ENCODE measurements around the gene ELOVL6.

ELOVL6 gene

DNA sequence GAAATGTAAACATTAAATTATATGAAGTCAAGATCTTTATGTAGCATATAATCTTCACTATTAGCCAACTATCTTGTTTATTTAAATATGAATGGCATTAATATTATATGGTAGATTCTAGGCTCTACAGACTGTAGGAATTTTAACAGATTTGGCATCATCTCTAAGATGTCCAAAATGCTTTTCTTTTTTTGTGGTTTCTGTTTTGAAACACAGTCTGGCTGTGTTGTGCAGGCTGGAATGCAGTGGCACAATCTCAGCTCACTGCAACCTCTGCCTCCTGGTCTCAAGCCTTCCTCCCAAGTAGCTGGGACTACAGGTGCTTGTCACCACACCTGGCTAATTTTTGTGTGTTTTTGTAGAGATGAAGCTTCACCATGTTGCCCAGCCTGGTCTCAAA lies 76.2 kb downstream of the ELOVL6 start:
- H3K4me1 ChIP-seq (ENCODE audit: control insufficient read depth in 1 of 2, insufficient read depth in 2 of 2, low read length in 2 of 2): no peaks in the 10 kb centered on the region
- no peaks in the 10 kb centered on the region for H3K27me3 ChIP-seq (ENCODE audit: low read depth, low read length)
- H3K36me3 ChIP-seq (ENCODE audit: control insufficient read depth in 1 of 2, insufficient read depth in 2 of 2, low read length in 2 of 2): no peaks in the 10 kb centered on the region
- no peak overlapping the region for H3K4me3 ChIP-seq (ENCODE audit: low read depth in 1 of 2, low read length in 2 of 2)
- H3K27ac ChIP-seq (ENCODE audit: low read length): no peak overlapping the region
- H3K9me3 ChIP-seq (ENCODE audit: control insufficient read depth in 1 of 2, low read length in 2 of 2): no peaks in the 10 kb centered on the region

DNA sequence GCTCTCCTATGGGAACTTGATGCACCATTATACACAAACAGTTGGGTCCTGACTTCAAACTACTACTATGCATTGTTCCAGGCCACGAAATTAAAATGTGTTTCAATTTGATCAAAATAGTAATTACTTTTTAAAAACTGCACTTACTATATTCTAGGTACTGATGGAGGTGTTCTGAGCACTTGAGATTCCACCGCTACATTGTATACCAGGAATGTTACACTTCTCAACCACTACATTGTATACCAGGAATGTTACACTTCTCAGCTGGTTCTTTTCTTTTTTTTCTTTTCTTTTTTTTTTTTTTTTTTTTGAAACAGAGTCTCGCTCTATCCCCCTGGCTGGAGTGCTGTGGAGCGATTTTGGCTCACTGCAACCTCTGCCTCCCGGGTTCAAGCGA lies 77.9 kb downstream of the ELOVL6 start:
- no peak overlapping the region for H3K27ac ChIP-seq (ENCODE audit: low read length)
- H3K9me3 ChIP-seq (ENCODE audit: control insufficient read depth in 1 of 2, low read length in 2 of 2): no peaks in the 10 kb centered on the region
- H3K4me3 ChIP-seq (ENCODE audit: low read depth in 1 of 2, low read length in 2 of 2): no peak overlapping the region
- H3K27me3 ChIP-seq (ENCODE audit: low read depth, low read length): no peaks in the 10 kb centered on the region
- no peaks in the 10 kb centered on the region for H3K4me1 ChIP-seq (ENCODE audit: control insufficient read depth in 1 of 2, insufficient read depth in 2 of 2, low read length in 2 of 2)
- no peaks in the 10 kb centered on the region for H3K36me3 ChIP-seq (ENCODE audit: control insufficient read depth in 1 of 2, insufficient read depth in 2 of 2, low read length in 2 of 2)

DNA sequence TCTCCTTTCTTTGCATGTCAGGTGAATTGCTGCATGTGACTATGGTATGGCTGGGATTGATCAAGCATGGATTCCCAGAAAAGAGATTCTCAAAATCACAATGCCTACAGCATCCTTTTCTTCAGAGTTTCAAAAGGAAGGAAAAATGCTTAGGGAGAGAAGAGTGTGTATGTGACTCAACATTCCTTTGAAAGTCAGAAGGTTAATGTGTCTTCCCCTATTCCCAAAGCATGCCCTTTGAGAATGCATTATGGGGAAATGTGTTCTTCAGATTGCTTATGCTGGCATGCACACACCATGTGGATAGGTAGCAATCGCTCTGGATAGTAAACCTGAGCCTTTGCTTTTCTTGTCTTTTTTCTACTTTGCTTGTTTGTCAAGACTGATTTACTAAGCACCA lies 78.5 kb downstream of the ELOVL6 start:
- no peaks in the 10 kb centered on the region for H3K9me3 ChIP-seq (ENCODE audit: control insufficient read depth in 1 of 2, low read length in 2 of 2)
- no peak overlapping the region for H3K27ac ChIP-seq (ENCODE audit: low read length)
- no peak overlapping the region for H3K4me3 ChIP-seq (ENCODE audit: low read depth in 1 of 2, low read length in 2 of 2)
- no peaks in the 10 kb centered on the region for H3K36me3 ChIP-seq (ENCODE audit: control insufficient read depth in 1 of 2, insufficient read depth in 2 of 2, low read length in 2 of 2)
- H3K4me1 ChIP-seq (ENCODE audit: control insufficient read depth in 1 of 2, insufficient read depth in 2 of 2, low read length in 2 of 2): no peaks in the 10 kb centered on the region
- H3K27me3 ChIP-seq (ENCODE audit: low read depth, low read length): no peaks in the 10 kb centered on the region

DNA sequence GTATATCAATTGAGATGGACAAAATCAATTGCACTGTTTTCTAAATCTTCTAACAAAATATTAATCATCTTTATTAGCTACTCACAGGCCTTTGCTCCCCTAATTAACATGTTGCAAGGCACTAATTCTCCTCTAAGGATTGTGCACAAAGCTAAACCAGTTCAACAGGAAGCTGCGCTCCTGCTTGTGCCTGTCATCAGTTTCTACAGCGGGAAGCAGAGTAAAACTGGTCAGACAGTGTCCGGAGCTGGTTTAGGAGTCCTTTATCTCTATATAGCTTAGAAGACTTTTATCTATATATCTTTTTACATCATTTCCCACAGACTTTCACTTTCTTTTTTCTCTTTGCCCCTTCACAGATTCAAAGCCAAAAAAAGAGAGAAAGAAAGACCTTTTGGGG lies 79.1 kb downstream of the ELOVL6 start:
- Histone ChIP-seq H3K4me3 (ENCODE audit: low read depth in 1 of 2, low read length in 2 of 2) (no peak overlapping the region), H3K27me3 (ENCODE audit: low read depth, low read length) (no peaks in the 10 kb centered on the region), H3K36me3 (ENCODE audit: control insufficient read depth in 1 of 2, insufficient read depth in 2 of 2, low read length in 2 of 2) (no peaks in the 10 kb centered on the region), H3K9me3 (ENCODE audit: control insufficient read depth in 1 of 2, low read length in 2 of 2) (no peaks in the 10 kb centered on the region), H3K27ac (ENCODE audit: low read length) (no peak overlapping the region), H3K4me1 (ENCODE audit: control insufficient read depth in 1 of 2, insufficient read depth in 2 of 2, low read length in 2 of 2) (no peaks in the 10 kb centered on the region)

DNA sequence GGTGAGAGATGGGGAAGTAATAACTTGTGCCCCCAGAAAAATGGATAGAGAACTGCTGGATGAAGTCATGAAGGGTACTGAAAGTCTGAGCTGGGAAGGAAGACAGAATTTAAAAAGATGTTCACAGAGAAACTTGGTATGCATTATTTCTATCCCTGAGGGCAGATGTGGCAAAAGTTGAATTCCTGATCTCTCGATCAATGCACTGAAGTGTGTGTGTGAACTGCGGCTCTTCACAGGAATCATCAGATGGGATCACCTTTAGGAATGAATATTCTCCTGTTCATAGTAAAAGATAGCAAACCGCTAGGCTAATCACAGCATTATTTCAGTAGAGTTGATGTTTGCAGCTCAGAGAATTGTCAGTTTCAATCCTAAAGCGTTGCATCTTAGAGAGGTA lies 86.4 kb downstream of the ELOVL6 start:
- Histone ChIP-seq H3K4me1 (ENCODE audit: control insufficient read depth in 1 of 2, insufficient read depth in 2 of 2, low read length in 2 of 2) (no peaks in the 10 kb centered on the region), H3K27me3 (ENCODE audit: low read depth, low read length) (no peaks in the 10 kb centered on the region), H3K4me3 (ENCODE audit: low read depth in 1 of 2, low read length in 2 of 2) (no peak overlapping the region), H3K27ac (ENCODE audit: low read length) (no peak overlapping the region), H3K9me3 (ENCODE audit: control insufficient read depth in 1 of 2, low read length in 2 of 2) (no peaks in the 10 kb centered on the region), H3K36me3 (ENCODE audit: control insufficient read depth in 1 of 2, insufficient read depth in 2 of 2, low read length in 2 of 2) (no peaks in the 10 kb centered on the region)

DNA sequence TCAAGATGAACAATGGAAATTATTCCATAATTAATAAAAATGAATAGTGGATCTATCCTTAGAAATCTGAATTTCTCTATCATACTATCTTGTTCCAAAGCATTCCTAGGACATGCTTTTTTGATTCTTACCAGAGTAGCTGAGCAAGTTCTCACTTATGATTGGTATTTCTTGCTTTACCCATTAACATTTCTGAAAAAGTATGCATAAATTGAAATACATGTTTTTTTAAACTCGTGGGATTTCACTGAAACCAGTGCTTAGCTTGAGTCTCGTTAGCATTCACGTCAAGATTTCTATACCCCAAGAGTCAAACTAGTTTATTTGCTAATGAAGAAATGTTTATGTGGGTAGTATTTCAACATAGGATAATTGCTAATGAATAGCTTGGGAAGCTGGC lies 89.0 kb downstream of the ELOVL6 start:
- H3K9me3 ChIP-seq (ENCODE audit: control insufficient read depth in 1 of 2, low read length in 2 of 2): no peaks in the 10 kb centered on the region
- no peak overlapping the region for H3K4me3 ChIP-seq (ENCODE audit: low read depth in 1 of 2, low read length in 2 of 2)
- H3K4me1 ChIP-seq (ENCODE audit: control insufficient read depth in 1 of 2, insufficient read depth in 2 of 2, low read length in 2 of 2): no peaks in the 10 kb centered on the region
- H3K27me3 ChIP-seq (ENCODE audit: low read depth, low read length): no peaks in the 10 kb centered on the region
- H3K36me3 ChIP-seq (ENCODE audit: control insufficient read depth in 1 of 2, insufficient read depth in 2 of 2, low read length in 2 of 2): no peaks in the 10 kb centered on the region
- no peak overlapping the region for H3K27ac ChIP-seq (ENCODE audit: low read length)

DNA sequence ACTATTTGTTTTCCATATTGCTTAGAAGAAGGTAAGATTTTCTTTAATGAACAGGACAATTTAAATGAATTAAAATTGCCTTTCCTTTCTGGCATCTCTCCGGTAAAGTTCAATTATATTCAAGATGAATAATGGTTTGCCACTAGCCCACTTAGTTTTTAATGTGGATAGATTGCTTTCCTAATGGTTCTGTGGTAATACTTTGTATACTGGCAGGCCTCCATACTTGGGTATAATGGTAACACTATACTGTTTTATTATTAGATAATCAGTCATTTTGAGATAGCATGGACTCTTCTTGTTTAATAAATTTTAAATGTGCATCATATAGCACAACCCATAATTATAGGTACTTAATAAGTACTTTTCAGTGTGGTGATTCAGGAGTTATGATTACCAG lies 89.5 kb downstream of the ELOVL6 start:
- Histone ChIP-seq H3K4me1 (ENCODE audit: control insufficient read depth in 1 of 2, insufficient read depth in 2 of 2, low read length in 2 of 2) (no peaks in the 10 kb centered on the region), H3K27ac (ENCODE audit: low read length) (no peak overlapping the region), H3K9me3 (ENCODE audit: control insufficient read depth in 1 of 2, low read length in 2 of 2) (no peaks in the 10 kb centered on the region), H3K27me3 (ENCODE audit: low read depth, low read length) (no peaks in the 10 kb centered on the region), H3K4me3 (ENCODE audit: low read depth in 1 of 2, low read length in 2 of 2) (no peak overlapping the region), H3K36me3 (ENCODE audit: control insufficient read depth in 1 of 2, insufficient read depth in 2 of 2, low read length in 2 of 2) (no peaks in the 10 kb centered on the region)

DNA sequence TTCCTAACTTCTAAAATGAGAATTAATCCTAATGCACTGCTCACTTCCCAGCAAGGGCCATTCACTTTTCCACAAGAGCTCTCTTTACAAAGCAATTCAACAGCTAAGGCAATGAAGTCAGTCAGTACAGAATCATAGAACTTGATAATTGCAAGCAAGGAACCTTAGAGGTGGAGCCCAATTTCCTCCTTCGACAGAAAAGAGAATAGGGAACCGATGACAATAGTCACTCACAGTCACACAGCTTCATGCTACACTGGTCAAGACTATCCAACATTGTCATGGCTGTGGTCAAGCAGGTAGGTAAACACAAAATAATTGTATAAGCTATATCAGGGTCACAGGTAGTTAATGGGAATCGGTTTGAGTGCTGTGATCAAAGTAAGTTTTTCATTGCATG lies 90.0 kb downstream of the ELOVL6 start:
- H3K9me3 ChIP-seq (ENCODE audit: control insufficient read depth in 1 of 2, low read length in 2 of 2): no peaks in the 10 kb centered on the region
- no peaks in the 10 kb centered on the region for H3K27me3 ChIP-seq (ENCODE audit: low read depth, low read length)
- H3K27ac ChIP-seq (ENCODE audit: low read length): no peak overlapping the region
- H3K4me3 ChIP-seq (ENCODE audit: low read depth in 1 of 2, low read length in 2 of 2): no peak overlapping the region
- H3K4me1 ChIP-seq (ENCODE audit: control insufficient read depth in 1 of 2, insufficient read depth in 2 of 2, low read length in 2 of 2): no peaks in the 10 kb centered on the region
- no peaks in the 10 kb centered on the region for H3K36me3 ChIP-seq (ENCODE audit: control insufficient read depth in 1 of 2, insufficient read depth in 2 of 2, low read length in 2 of 2)

DNA sequence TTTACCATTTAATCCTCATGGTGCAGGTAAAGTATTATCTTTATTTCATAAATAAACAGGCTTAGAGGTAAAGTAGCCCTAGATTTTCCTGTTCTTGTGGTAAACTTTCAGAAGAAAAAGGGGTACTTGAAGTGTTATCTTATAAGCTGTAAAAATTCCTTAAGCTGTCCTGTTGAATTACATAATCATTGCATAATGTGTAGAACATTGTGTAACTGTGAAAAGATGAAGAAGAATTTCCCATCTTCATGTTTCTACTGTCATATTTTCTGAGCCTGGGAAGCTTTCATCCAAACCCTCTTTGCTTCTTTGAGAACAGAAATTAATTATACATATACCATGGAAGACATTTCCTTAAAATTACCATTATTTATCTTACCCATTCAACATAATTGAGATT lies 90.5 kb downstream of the ELOVL6 start:
- Histone ChIP-seq H3K27ac (ENCODE audit: low read length) (no peak overlapping the region), H3K27me3 (ENCODE audit: low read depth, low read length) (no peaks in the 10 kb centered on the region), H3K9me3 (ENCODE audit: control insufficient read depth in 1 of 2, low read length in 2 of 2) (no peaks in the 10 kb centered on the region), H3K4me3 (ENCODE audit: low read depth in 1 of 2, low read length in 2 of 2) (no peak overlapping the region), H3K36me3 (ENCODE audit: control insufficient read depth in 1 of 2, insufficient read depth in 2 of 2, low read length in 2 of 2) (no peaks in the 10 kb centered on the region), H3K4me1 (ENCODE audit: control insufficient read depth in 1 of 2, insufficient read depth in 2 of 2, low read length in 2 of 2) (no peaks in the 10 kb centered on the region)

DNA sequence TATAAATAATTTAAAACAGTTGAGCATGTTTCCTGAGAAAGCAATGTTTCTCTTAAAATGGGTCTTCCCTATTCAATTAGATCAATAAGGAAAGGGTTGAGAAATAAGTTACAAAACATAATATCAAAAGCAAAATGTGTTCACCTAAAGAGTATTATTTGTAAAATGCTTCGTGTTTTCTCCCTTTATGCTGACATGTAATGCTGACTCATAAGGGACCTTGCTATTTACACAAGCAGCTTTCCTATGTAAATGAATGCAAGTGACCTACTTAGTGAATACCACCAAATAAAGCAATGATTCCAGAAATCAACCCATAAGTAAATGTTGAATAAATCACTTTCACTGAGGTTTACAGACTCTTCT lies 91.5 kb downstream of the ELOVL6 start:
- no peaks in the 10 kb centered on the region for H3K4me1 ChIP-seq (ENCODE audit: control insufficient read depth in 1 of 2, insufficient read depth in 2 of 2, low read length in 2 of 2)
- no peaks in the 10 kb centered on the region for H3K27me3 ChIP-seq (ENCODE audit: low read depth, low read length)
- no peak overlapping the region for H3K4me3 ChIP-seq (ENCODE audit: low read depth in 1 of 2, low read length in 2 of 2)
- H3K27ac ChIP-seq (ENCODE audit: low read length): no peak overlapping the region
- no peaks in the 10 kb centered on the region for H3K9me3 ChIP-seq (ENCODE audit: control insufficient read depth in 1 of 2, low read length in 2 of 2)
- no peaks in the 10 kb centered on the region for H3K36me3 ChIP-seq (ENCODE audit: control insufficient read depth in 1 of 2, insufficient read depth in 2 of 2, low read length in 2 of 2)

DNA sequence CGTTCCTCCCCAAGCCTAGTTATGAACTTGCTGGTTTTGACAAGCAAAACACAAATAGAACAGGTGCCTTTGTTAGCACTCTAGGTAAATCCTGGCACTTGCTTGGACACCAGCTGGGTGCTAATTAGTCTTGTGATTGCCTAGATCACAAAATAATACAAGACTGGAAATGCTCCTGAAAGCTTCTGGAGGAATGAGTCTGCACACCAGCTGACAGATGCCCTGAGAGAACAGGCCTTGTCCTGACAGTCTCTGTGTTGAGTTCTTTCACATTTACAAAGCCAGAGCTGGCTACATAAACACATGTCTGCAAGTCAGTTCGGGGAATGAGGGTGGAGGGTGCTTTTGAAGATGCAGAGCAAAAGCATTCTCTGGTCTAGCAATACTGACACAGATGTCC lies 93.8 kb downstream of the ELOVL6 start:
- Histone ChIP-seq H3K4me1 (ENCODE audit: control insufficient read depth in 1 of 2, insufficient read depth in 2 of 2, low read length in 2 of 2) (no peaks in the 10 kb centered on the region), H3K4me3 (ENCODE audit: low read depth in 1 of 2, low read length in 2 of 2) (no peak overlapping the region), H3K27me3 (ENCODE audit: low read depth, low read length) (no peaks in the 10 kb centered on the region), H3K9me3 (ENCODE audit: control insufficient read depth in 1 of 2, low read length in 2 of 2) (no peaks in the 10 kb centered on the region), H3K27ac (ENCODE audit: low read length) (no peak overlapping the region), H3K36me3 (ENCODE audit: control insufficient read depth in 1 of 2, insufficient read depth in 2 of 2, low read length in 2 of 2) (no peaks in the 10 kb centered on the region)

DNA sequence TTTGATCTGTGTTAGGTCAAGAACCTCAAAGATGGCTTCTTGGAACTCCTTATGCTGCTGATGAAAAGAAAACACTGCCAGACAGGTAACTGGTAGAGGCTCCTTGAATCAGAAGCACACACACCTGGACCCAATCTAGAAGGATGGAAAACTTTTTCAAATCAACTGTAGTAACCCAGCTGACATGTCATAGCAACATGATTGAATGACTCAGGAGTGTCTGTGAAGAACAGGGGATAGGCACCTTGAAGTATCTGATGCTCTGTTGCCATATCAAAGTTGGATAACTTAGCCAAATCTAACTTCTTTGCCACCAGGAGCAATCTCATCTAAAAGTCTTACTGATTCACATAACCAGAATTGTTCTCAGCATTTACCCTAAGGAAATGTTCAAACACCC lies 98.8 kb downstream of the ELOVL6 start:
- Histone ChIP-seq H3K27ac (ENCODE audit: low read length) (no peak overlapping the region), H3K27me3 (ENCODE audit: low read depth, low read length) (no peaks in the 10 kb centered on the region), H3K36me3 (ENCODE audit: control insufficient read depth in 1 of 2, insufficient read depth in 2 of 2, low read length in 2 of 2) (no peaks in the 10 kb centered on the region), H3K9me3 (ENCODE audit: control insufficient read depth in 1 of 2, low read length in 2 of 2) (no peaks in the 10 kb centered on the region), H3K4me3 (ENCODE audit: low read depth in 1 of 2, low read length in 2 of 2) (no peak overlapping the region), H3K4me1 (ENCODE audit: control insufficient read depth in 1 of 2, insufficient read depth in 2 of 2, low read length in 2 of 2) (no peaks in the 10 kb centered on the region)
